Right atrium auricular region (tissue), 2 donors: ENCODE data around the gene FAM185A. TPM values are rescaled to one million over a fixed set of nuclear protein-coding genes. Genes with fewer than 3 reads are reported as not detected.
"Not testable (repeated sequence)": the region's sequence is repeated elsewhere in the genome, so short reads cannot be mapped to it uniquely, and the experiment has no call there.

Source experiments
- DNase-seq: peaks from one replicate; pipeline ENCODE4 v3.0.0-alpha.2; 2019; ENCODE audit warnings: low spot score
- H3K27ac ChIP-seq, 2 donors: fragments of 200-600 bp; sonication (generic); 1 replicate in 1 of 2; 2 replicates in 1 of 2; pipeline ENCODE4 v1.5.1; 2016 to 2019
- H3K27me3 ChIP-seq, 2 donors: fragments of 200-600 bp; sonication (generic); one replicate each; pipeline versions ENCODE4 v1.5.1 to v1.6.0; 2017 to 2019
- H3K36me3 ChIP-seq: fragments of 200-600 bp; sonication (generic); one replicate; pipeline ENCODE4 v1.5.1; 2016
- H3K4me1 ChIP-seq, 2 donors: fragments of 200-600 bp; sonication (generic); one replicate each; pipeline versions ENCODE4 v1.5.1 to v1.6.0; 2017 to 2019
- H3K4me3 ChIP-seq, 2 donors: fragments of 200-600 bp; sonication (generic); 1 replicate in 1 of 2; 2 replicates in 1 of 2; pipeline ENCODE4 v1.5.1; 2017 to 2019; ENCODE audit warnings: mild to moderate bottlenecking in 1 of 2, moderate library complexity in 1 of 2
- H3K9me3 ChIP-seq, 2 donors: fragments of 200-600 bp; sonication (generic); one replicate each; pipeline ENCODE4 v1.5.1; 2019
- CTCF ChIP-seq, 2 donors: fragments of 200-600 bp; sonication (generic); IDR thresholded peaks; one replicate each; pipeline ENCODE4 v1.5.1; 2019; ENCODE audit warnings: antibody characterized with exemption in 2 of 2
- total RNA-seq, 2 donors: library from RNA; depleted of rRNA; stranded (reverse); fragments of >200 nt; gene quantifications; one replicate each; pipeline ENCODE4 v1.1.0, GENCODE V29; 2016

FAM185A gene
- total RNA-seq, 2 donors from 2014 or later: 4.6 to 9.6 TPM

GRCh38 chr7:102790364-102791100, 41.7 kb downstream of the FAM185A start:
- H3K9me3 ChIP-seq, H3K27me3 ChIP-seq, DNase-seq, H3K27ac ChIP-seq, H3K36me3 ChIP-seq, H3K4me3 ChIP-seq, H3K4me1 ChIP-seq: not testable (repeated sequence)

DNA sequence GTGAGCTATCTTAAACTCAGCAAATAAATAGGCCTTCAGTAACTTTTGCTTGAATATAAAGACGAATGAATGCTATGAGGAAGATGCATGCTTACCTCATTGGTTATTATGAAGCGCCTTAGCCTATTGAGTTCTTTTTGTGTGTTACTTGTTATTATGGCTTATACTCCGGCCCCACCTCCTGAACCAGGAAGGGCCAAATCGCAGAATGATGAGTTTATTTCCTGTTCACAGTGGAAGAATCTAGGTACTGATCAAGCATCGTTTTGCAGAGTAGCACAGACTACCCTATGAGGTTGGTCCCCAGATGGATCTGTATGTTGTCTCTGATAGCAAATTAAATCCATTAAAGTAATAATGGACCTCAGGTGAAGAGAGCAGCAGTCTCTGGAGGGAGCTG, 42.6 kb downstream of the FAM185A start:
- H3K36me3 ChIP-seq, H3K4me1 ChIP-seq, H3K4me3 ChIP-seq, H3K27me3 ChIP-seq, H3K9me3 ChIP-seq, DNase-seq: not testable (repeated sequence)
- peak overlapping the region; percentile 21 to 29 for H3K27ac ChIP-seq

DNA sequence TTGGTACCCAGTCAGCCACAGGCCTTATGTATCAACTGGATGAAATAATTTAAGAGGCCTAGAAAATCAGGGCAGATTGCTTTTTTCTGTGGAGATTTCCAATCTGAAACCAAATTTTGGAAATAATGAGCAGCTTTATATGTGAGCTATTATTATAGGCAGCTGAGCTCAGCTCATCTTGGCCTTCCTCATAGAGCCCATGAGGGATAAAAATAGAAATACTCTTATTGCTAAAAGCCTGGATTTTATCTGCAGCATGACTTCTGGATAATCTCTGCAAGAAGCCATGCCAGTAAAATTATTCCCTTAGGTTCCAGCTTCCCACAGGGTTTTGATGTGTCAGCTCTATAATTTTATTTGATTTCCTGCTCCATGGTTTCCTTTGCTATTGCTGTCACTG, 43.0 kb downstream of the FAM185A start:
- H3K36me3 ChIP-seq, H3K27me3 ChIP-seq, H3K9me3 ChIP-seq, H3K4me3 ChIP-seq, H3K4me1 ChIP-seq, DNase-seq: not testable (repeated sequence)
- H3K27ac ChIP-seq: peak overlapping the region in 1 of 2 donors; percentile 21

GRCh38 chr7:102794567-102794966, 45.8 kb downstream of the FAM185A start:
- H3K9me3 ChIP-seq, H3K36me3 ChIP-seq, H3K4me3 ChIP-seq, H3K27ac ChIP-seq, H3K4me1 ChIP-seq, DNase-seq, H3K27me3 ChIP-seq: not testable (repeated sequence)

DNA sequence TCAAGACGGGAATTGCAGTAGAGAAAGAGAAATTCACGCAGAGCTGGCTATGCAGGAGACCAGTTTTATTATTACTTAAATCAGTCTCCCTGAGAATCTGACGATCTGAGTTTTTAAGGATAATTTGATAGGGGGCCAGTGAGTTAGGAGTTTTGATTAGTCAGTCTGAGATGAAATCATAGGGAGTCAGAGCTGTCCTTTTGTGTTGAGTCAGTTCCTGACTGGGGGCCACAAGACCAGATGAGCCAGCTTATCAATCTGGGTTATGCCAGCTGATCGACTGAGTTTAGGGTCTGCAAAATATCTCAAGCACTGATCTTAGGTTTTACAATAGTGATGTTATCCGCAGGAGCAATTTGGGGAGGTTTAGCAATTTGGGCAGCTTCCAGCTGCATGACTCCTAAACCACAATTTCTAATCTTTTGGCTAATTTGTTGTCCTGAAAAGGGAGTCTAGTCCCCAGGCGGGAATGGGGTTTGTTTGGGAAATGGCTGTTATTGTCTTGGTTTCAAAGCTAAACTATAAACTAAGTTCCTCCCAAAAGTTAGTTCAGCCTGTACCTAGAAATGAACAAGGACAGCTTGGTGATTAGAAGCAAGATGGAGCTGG, 47.3 kb downstream of the FAM185A start:
- not testable (repeated sequence) for H3K27me3 ChIP-seq, DNase-seq, H3K27ac ChIP-seq, H3K36me3 ChIP-seq, H3K9me3 ChIP-seq, H3K4me3 ChIP-seq, H3K4me1 ChIP-seq

DNA sequence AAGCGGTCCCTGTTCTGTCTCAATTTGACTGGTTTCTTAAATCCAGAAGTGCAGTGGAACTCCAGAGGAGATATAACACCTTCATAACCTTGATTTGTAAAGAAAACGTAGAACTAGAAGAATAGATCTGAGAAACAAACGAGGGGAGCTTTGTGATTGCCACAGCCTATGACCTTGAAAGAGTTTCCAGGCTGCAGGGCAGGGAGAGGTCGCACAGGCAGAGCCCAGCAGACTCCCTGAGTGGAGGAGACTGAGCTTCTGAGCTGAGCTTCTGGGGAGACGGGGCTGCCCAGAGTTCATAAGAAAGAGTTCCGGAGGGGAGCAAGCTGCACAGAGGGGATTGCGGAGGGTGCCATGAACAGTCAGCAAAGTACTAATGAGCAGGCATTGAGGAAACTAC, 57.8 kb downstream of the FAM185A start:
- Histone ChIP-seq H3K27me3 (no peaks in the 10 kb centered on the region), H3K4me3 (no peak overlapping the region)

GRCh38 chr7:102810916-102811315, 62.1 kb downstream of the FAM185A start:
- H3K36me3 ChIP-seq: no peaks in the 10 kb centered on the region
- no peak overlapping the region for H3K4me3 ChIP-seq
- TF ChIP-seq CTCF (IDR thresholded peaks at IDR 0.05): no peak
- H3K4me1 ChIP-seq: peaks cover 0 to 11% of the 10 kb centered on the region in 2 donors
- no peak for DNase-seq
- no peaks in the 10 kb centered on the region for H3K9me3 ChIP-seq
- no peaks in the 10 kb centered on the region for H3K27me3 ChIP-seq
- H3K27ac ChIP-seq: peak overlapping the region in 1 of 2 donors; percentile 7

More for the DNA sequence above, 57.8 kb downstream of the FAM185A start:
- H3K27ac ChIP-seq: no peak overlapping the region
- no peaks in the 10 kb centered on the region for H3K36me3 ChIP-seq
- H3K4me1 ChIP-seq: peaks cover 0 to 5% of the 10 kb centered on the region in 2 donors
- TF ChIP-seq CTCF (IDR thresholded peaks at IDR 0.05): no peak
- DNase-seq: no peak
- H3K9me3 ChIP-seq: no peaks in the 10 kb centered on the region

GRCh38 chr7:102811942-102812678, 63.3 kb downstream of the FAM185A start:
- Histone ChIP-seq H3K4me1 (peaks cover 0 to 11% of the 10 kb centered on the region in 2 donors), H3K27me3 (no peaks in the 10 kb centered on the region), H3K36me3 (no peaks in the 10 kb centered on the region), H3K4me3 (no peak overlapping the region), H3K9me3 (no peaks in the 10 kb centered on the region), H3K27ac (no peak overlapping the region)
- DNase-seq: no peak
- TF ChIP-seq CTCF (IDR thresholded peaks at IDR 0.05): no peak
